ENCODE measurements around the gene KIF6. TPM values are rescaled to one million over a fixed set of nuclear protein-coding genes. Genes with fewer than 3 reads are reported as not detected.

The KIF6 gene
- total RNA-seq, 1 experiment from 2014 or later: not detected

DNA sequence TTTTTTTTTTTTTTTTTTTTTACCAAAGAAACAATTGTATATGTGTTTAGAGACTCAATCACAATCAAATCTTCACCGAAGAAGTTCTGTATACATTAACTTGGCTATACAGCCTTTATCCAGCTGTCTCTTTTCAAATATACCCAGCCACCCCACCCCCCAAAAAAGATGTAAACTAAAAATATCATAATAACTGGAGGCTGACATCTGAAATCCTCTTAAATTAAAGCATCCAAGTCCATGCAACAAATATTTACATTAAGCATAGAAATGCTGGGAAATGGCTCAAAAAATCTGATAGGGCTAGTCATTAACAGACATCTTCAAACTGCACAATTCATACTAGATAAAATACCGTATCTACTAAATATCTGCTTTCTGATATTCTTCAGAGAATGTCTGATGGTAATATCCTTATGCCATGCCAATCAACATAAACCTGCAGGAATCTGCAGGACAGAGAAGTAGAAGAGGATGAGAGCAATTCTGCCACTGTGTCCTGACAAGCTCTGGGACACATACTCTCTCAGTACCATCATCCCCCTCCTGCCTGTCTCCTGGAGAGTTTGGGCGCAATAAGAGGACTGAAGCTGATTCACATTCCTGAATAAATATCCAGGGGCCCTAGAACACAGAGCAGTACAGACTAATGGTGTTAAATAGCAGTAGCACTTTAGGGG, 152.4 kb downstream of the KIF6 start:
- in situ Hi-C loops (cut with HindIII; ENCODE audit: low pct_unique_long_range_greater_than_20kb, low sequenced_read_pairs): no loop called here
- no peak for DNase-seq (ENCODE audit: low read depth)

DNA sequence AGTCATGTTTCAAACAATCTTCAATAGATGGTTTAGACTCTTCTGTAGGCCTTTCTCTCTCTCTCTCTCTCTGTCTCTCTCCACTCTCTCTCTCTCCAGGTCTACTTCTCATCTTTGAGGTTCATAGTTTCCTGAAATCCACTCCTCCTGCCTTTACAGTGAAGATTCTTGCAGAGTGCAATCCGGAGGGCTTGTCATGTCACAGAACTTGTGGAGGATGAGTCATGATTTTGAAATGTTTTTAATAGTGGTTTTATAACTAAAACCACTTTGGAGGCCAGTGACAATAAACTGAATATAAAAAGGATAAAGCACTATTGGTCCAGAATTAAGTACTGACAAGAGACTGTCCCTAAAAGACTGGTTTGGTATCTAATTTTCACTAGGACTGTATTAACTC, 156.3 kb downstream of the KIF6 start:
- in situ Hi-C loops (cut with HindIII; ENCODE audit: low pct_unique_long_range_greater_than_20kb, low sequenced_read_pairs): no loop called here
- peak; percentile 12 for DNase-seq (ENCODE audit: low read depth)

DNA sequence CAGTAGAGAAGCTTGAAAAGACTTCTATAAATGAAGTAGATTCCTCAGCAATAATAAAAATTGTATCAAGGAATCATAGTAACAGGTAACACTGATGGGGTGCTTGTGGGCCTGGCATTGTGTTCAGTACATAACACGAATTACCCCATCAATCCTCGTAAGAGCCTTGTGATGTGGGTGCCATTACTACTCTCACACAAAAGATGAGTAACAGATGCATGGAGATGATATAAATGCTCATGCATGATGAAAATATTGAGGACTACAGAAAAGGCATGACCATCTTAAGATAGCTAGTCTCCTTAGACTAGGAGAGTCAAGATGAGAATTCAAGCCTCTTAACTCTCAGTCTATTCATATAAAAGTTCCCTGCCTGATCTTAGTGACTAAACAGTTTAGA, 158.1 kb downstream of the KIF6 start:
- no peak for DNase-seq (ENCODE audit: low read depth)
- in situ Hi-C loops (cut with HindIII; ENCODE audit: low pct_unique_long_range_greater_than_20kb, low sequenced_read_pairs): no loop called here

GRCh38 chr6:39566456-39566855, 158.8 kb downstream of the KIF6 start:
- in situ Hi-C loops (cut with HindIII; ENCODE audit: low pct_unique_long_range_greater_than_20kb, low sequenced_read_pairs): no loop called here
- DNase-seq (ENCODE audit: low read depth): no peak

- in situ Hi-C loops (cut with HindIII; ENCODE audit: low pct_unique_long_range_greater_than_20kb, low sequenced_read_pairs): no loop called here
- DNase-seq (ENCODE audit: low read depth): no peak
Observed at GRCh38 chr6:39565956-39566355, 159.3 kb downstream of the KIF6 start.

- no peak for DNase-seq (ENCODE audit: low read depth)
- in situ Hi-C loops (cut with HindIII; ENCODE audit: low pct_unique_long_range_greater_than_20kb, low sequenced_read_pairs): no loop called here
Observed at GRCh38 chr6:39563566-39564311, 161.5 kb downstream of the KIF6 start.

DNA sequence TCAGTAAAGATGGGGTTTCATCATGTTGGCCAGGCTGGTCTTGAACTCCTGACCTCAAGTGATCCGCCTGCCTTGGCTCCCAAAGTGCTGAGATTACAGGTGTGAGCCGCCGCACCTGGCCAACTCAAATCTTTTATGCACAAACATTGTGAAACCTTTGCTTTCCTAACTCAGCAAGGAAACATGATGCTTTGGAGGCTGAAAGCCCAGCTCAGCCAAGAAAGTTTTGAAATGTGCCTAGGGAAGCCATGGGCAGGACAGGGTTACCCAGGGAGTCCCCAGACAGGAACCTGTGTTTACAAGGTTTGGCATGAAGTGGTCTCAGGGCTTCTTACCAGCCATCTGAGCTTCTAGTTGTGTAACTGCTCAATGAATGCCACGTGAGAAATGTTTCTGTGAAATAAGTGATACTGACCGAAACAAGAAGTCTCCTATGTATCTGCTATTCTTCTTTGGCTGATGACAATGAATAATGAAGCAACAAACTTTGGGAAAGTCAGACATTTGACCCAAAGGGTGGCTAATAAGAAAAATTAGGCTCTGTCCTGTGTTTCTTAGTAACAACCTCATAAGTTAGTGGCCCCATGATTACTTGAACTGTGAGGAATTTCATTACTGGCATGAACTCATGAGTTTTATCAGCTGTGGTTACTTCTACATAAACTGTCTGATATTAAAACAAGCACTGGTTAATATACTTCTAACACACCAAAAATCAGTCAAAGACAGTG, 163.5 kb downstream of the KIF6 start:
- DNase-seq (ENCODE audit: low read depth): no peak
- in situ Hi-C loops (cut with HindIII; ENCODE audit: low pct_unique_long_range_greater_than_20kb, low sequenced_read_pairs): no loop called here

DNA sequence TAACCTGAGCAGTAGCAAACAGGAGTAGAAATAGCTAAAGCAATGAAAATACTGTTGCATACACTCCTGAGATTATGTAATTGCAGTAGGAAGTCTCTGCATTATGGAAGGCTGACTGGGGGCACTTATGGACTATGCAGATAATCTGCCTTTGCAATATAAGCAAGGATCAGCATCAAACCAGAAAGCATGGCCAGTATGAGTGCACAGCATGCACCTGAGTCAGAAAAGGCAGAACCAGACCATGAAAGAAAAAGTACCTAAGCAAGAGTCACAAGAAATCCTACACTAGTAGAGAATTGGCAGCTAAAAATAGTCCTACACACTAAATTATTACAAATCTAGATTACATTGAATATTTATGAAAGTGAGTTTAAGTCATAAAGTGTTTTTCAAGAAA, 164.3 kb downstream of the KIF6 start:
- in situ Hi-C loops (cut with HindIII; ENCODE audit: low pct_unique_long_range_greater_than_20kb, low sequenced_read_pairs): no loop called here

GRCh38 chr6:39558591-39559190, 166.5 kb downstream of the KIF6 start:
- in situ Hi-C loops (cut with HindIII; ENCODE audit: low pct_unique_long_range_greater_than_20kb, low sequenced_read_pairs): no loop called here

More for the DNA sequence above, 164.3 kb downstream of the KIF6 start:
- DNase-seq (ENCODE audit: low read depth): no peak

GRCh38 chr6:39558079-39558478, 167.1 kb downstream of the KIF6 start:
- no peak for DNase-seq (ENCODE audit: low read depth)
- in situ Hi-C loops (cut with HindIII; ENCODE audit: low pct_unique_long_range_greater_than_20kb, low sequenced_read_pairs): no loop called here

More at GRCh38 chr6:39558591-39559190, 166.5 kb downstream of the KIF6 start:
- DNase-seq (ENCODE audit: low read depth): no peak

- no peak for DNase-seq (ENCODE audit: low read depth)
- in situ Hi-C loops (cut with HindIII; ENCODE audit: low pct_unique_long_range_greater_than_20kb, low sequenced_read_pairs): no loop called here
Observed at GRCh38 chr6:39555136-39555535, 170.1 kb downstream of the KIF6 start.

DNA sequence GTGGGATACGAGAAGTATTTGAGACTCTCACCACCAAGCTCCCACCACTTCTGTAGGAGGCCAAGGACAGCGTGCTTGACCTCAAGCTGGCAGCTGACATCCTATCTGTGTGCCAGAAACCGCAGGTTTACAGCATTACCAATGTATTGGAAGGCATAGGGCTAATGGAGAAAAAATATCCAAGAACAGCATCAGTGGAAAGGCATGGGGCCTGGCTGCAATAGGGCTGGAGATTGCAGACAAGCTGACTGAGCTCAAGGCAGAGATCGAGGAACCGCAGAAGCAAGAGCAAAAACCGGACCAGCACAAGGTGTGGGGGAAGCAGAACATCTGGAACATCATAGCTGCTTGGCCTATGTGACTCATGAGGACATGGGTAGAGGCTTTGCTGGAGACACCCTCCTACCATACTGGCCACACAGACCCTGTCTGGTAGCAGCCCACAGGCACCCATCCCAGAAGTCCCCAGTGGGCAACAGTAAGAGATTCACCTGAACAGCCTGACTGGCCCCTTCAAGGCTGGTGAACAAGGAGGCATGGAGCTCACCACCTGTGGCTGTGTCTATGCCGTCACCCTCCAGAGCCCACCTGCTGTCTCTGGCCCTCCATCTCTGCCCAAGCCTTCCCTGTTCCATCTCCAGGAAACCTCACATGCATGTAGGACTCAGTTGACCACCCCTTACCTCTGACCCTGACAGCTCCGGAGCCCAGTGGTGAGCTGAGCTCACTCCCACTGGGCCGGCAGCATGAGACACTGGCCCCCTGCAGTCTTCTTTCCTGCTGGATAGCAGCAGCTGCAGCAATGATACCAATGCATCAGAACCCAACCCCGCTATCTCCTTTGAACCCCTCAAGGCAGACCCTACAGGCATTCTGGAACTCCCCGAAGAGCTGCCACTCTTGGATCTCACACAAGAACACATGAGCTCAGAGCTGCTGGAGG, 171.1 kb downstream of the KIF6 start:
- DNase-seq (ENCODE audit: low read depth): no peak
- in situ Hi-C loops (cut with HindIII; ENCODE audit: low pct_unique_long_range_greater_than_20kb, low sequenced_read_pairs): no loop called here

DNA sequence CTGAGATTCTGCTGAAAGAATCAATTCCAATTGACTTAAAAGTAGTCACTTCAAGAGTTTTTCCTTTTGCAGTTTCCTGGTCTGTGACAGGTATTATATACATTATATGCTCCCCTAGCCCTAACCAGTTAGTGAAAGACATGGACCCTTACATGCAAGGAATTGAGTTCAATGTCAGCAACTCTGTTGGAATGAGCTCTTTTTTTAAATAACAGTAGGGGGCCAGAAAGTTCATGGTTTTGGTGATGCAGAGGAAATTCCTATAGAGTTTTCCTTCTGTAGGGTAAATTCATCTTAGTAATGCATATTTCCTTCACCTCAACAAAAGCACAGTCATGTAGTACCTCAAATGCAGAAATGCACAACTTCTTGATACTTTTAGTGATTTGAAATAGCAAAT, 172.2 kb downstream of the KIF6 start:
- DNase-seq (ENCODE audit: low read depth): no peak
- in situ Hi-C loops (cut with HindIII; ENCODE audit: low pct_unique_long_range_greater_than_20kb, low sequenced_read_pairs): no loop called here

DNA sequence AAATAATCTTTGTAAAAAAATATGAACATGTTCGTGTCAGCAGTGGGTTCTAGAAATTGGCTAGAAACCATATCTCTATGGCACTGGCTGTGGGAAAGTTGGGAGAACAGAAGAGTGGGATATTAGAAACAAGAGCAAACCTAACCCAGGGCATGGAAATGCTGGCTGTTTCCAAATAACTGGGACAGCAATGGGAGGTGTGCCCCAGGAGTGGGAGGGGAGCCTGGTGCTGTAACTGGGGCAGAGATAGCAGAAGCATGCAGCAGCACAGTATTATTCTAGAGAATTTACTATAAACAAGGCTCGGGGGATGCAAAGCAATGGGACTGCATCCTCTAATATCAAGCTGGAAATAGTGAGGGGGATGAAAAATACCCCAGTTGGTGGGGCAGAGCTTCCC, 175.0 kb downstream of the KIF6 start:
- DNase-seq (ENCODE audit: low read depth): no peak
- in situ Hi-C loops (cut with HindIII; ENCODE audit: low pct_unique_long_range_greater_than_20kb, low sequenced_read_pairs): no loop called here

- DNase-seq (ENCODE audit: low read depth): no peak
- in situ Hi-C loops (cut with HindIII; ENCODE audit: low pct_unique_long_range_greater_than_20kb, low sequenced_read_pairs): no loop called here
Observed at GRCh38 chr6:39546731-39547130, 178.5 kb downstream of the KIF6 start.

- DNase-seq (ENCODE audit: low read depth): no peak
- in situ Hi-C loops (cut with HindIII; ENCODE audit: low pct_unique_long_range_greater_than_20kb, low sequenced_read_pairs): no loop called here
Observed at GRCh38 chr6:39543950-39544349, 181.3 kb downstream of the KIF6 start.

GRCh38 chr6:39543095-39543494, 182.1 kb downstream of the KIF6 start:
- no peak for DNase-seq (ENCODE audit: low read depth)

GRCh38 chr6:39540454-39540853, 184.8 kb downstream of the KIF6 start:
- in situ Hi-C loops (cut with HindIII; ENCODE audit: low pct_unique_long_range_greater_than_20kb, low sequenced_read_pairs): no loop called here
- DNase-seq (ENCODE audit: low read depth): no peak

More at GRCh38 chr6:39543095-39543494, 182.1 kb downstream of the KIF6 start:
- in situ Hi-C loops (cut with HindIII; ENCODE audit: low pct_unique_long_range_greater_than_20kb, low sequenced_read_pairs): no loop called here

Data from Caki2 (cell line).